CD4-positive, alpha-beta T cell treated with Interleukin-6 for 4 hours (primary cell): ENCODE data around the gene C9orf50.

ENCODE experiments used
- DNase-seq: peaks from one replicate; pipeline ENCODE4 v3.0.0-alpha.2; 2020; ENCODE audit warnings: mixed read lengths

The C9orf50 gene

DNA sequence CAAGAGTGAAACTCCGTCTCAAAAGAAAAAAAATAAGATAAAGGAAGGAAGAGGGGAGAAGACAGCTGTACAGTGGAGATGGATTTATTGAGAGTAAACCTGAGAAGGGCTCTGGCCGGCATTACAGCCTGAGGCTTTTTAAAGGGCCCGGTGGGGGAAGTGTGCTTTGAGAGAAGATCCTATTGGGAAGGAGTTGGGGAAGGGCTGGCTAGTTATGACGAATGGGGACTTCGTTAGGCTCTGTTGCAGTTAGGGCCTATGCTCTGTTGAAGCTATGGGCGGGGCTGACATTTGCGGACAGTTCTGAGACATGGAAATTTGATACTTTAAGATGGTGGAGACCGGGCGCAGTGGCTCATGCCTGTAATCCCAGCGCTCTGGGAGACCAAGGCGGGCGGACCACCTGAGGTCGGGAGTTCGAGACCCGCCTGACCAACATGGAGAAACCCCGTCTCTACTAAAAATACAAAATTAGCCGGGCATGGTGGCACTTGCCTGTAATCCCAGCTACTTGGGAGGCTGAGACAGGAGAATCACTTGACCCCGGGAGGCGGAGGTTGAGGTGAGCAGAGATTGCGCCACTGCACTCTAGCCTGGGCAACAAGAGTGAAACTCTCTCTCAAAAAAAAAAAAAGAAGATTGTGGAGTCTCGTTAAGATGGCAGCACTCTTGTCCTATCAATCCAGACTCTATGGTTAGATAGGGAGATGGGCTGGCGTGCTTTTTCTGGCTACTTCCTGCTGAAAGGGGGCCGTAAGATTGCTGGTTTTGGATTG lies 33.2 kb downstream of the C9orf50 start:
- no peak for DNase-seq

DNA sequence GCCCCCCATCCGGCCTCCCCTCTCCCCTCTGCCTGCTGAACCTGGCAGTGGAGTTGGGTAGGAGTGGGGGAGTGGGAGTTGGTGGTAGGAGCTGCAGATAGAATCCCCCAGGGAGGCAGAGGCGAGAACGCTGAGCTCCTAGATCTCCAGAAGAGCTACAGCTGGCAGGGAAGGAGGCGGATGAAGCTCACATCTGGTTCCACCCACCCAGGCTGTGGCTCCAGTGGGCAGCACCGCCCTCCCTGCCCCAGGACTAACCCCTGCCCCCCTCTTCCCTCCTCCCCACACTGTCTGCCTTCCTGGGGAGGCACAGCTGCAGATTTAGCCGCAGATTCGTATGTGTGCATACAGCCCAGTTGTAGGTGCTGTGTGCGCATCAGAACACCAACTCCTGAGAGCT lies 34.2 kb downstream of the C9orf50 start:
- DNase-seq = peak; percentile 55

- DNase-seq = peak; percentile 33
Measured at GRCh38 chr9:129586245-129586644, 34.7 kb downstream of the C9orf50 start.

- no peak for DNase-seq
Measured at GRCh38 chr9:129585352-129585751, 35.5 kb downstream of the C9orf50 start.

- DNase-seq = peak; percentile 72
Measured at GRCh38 chr9:129584136-129584535, 36.8 kb downstream of the C9orf50 start.

DNA sequence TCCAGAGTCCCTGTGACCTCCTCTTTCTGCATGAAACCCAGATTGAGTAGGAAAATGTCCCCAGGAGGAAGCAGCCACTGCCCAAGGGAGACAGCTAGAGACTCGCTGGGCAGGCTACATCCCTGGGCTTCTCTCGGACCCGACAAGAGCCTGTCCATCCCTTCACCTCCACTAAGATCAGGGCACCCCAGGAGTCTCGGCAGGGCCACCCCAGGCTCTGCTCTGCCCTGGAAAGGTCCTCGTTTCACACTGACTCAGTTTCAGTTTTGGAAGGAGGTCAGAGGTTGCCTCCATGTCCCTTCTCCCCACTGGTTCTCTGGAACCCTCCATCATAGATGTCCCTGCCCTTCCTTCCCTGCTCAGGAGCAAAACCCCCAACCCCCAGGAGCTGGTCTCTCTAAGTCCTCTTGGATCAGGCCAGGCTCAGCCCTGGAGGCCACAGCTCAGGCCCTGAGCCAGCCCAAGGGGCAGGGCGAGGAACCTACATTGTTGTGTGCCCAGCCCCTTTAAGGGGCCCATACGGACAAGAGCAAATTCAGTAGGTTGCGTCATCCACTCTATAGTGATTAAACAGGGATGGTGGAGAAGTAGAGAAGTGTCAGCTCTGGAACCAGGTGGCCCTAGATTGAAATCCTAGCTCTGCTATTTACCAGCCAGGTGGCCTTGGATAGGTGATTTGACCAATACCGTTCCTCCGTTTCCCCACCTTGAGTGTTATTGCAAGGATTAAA lies 37.4 kb downstream of the C9orf50 start:
- no peak for DNase-seq

DNA sequence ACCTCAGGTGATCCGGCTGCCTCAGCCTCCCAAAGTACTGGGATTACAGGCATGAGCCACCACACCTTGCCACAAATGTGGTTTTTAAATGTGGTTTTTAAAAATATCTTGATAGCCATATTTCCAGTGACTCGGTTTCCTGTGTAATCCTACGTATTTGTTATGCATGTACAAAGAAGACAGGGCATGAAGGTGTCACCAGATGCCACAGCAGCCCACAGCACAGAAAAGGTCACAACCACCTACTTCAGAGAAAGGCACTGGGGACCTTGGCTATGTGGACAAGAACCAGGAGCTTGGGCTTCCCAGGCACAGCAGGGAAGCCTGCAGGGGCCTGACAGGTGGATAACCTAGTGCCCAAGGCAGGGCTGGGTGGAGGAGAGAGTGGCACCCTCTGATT lies 38.0 kb downstream of the C9orf50 start:
- no peak for DNase-seq

DNA sequence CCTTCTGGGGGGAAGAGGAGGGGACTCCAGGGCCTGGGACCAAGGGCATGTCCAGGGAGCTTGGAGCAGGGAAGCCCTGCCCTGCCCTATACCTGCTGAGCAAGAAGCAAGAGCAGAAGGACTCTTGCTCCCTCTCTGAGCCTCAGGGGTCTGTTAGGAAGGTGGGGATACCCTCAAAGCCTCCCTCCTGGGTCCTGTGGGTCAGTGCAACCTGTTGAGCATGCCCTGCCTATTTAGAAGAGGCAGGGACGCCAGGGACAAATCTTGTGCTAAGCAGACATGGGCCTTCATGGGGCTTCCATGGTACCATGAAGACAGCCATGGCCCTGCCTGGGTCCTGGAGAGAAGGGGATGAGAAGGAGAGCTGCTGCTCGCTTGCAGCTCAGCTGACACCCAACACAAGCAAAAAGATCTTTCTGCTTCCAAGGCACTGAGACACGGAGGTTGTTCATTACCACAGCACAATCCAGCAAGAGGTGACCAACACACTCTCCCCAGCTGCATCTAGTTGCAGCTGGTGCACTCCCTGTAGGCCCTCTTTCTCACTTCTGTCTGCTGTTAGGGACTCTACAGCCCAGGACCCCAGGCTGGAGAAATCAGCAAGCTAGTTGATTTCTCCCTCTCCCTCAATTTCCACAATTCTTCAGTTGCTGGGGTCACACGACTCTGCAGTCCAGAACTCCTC lies 39.3 kb downstream of the C9orf50 start:
- DNase-seq = no peak

DNA sequence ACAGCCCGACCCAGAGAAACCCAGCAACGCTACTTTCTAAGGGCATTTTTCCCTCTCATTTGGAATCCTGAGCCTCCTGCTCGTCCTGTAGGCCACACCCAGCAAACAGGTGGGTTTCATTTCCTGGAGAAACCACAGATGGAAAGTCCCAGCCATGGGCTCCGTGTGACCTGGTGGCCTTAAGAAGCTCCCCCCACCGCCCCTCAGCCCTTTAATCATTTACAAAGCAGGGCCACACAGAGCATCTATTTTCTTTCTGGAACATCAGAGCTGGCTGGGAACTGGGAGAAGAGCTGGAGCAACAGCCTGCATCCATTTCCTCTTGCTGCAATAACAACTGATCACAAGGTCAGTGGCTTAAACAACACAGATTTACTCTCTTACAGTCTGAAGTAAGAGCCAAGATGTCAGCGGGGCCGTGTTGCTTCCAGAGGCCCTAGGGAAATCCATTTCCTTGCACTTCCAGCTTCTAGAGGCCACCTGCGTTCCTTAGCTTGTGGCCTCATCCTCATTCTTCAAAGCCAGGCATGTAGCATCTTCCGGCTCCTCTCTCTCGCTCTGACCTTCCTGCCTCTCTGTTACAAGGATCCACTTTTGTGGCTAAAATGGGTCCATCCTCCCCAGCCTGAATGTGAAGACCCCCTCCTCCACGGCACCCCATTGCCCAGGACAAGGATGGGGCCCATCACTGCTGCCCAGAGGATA lies 40.5 kb downstream of the C9orf50 start:
- no peak for DNase-seq

GRCh38 chr9:129579294-129579693 lies 41.6 kb downstream of the C9orf50 start:
- DNase-seq = no peak

DNA sequence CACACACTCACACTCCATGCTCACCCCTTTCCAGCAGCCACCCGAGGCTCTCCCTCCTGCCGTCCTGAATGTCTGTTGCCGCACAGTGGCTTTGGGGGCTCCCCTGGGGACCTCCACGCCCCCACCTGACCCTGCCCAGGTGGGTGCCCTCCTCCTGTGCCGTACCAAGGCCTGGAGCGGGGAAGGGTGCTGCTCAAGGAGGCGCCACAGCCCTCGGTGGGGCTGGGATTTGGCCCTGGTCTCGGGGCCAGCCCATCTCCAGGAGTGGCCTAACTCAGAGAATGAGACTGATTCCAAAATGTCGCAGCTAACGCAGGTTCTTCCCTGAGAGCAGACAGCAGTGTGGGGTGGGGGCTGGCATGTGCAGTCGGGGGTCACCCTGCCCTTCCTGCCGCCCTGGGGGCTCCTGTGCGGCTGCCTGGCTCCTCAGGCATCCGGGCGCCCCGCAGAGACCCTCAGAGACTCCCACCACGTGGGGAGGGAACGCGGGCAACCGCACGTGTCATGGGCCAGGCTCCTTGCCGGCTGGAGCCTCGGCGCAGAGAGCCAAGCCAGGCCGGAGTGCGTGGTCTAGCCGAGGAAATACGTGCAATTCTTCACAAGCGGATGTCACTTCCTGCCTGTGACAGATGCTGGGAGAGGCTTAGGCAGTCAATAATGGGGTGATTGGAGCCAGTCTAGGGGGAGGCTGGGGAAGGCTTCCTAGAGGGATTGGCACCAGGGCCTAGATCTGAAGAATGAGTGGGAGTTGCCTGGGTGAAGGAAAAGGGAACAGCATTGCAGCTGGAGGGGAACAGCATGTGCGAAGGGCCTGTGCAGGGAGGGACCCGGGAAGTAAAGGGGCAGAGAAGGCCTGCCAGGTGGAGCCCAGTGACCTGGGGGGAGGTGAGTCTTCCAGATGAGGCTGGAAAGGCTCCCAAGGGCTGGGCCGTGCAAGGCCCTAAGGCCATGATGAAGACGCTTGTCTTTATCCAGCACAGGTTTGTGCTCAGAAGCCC lies 44.1 kb downstream of the C9orf50 start:
- no peak for DNase-seq

GRCh38 chr9:129575818-129576217 lies 45.1 kb downstream of the C9orf50 start:
- no peak for DNase-seq

DNA sequence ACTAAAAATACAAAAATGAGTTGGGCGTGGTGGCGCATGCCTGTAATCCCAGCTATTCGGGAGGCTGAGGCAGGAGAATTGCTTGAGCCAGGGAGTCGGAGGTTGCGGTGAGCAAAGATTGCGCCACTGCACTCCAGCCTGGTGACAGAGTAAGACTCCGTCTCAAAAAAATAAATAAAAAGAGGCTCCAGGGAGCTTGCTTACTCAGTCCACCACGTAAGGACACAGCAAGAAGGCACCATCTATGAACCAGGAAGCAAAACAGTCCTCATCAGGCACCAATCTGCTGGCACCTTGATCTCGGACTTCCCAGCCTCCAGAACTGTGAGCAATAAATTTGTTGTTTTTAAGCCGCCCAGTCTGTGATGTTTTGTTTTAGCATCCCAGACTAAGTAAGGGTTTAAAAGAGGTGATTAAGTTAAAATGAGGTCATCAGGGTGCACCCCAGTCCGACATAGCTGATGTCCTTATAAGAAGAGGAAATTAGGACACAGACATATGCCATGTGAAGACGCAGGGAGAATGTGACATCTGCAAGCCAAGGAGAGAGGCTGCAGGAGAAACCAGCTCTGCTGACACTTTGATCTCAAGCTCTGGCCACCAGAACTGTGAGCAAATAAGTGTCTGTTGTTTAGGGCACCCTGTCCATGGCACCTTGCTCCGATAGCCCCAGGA lies 45.9 kb downstream of the C9orf50 start:
- no peak for DNase-seq

DNA sequence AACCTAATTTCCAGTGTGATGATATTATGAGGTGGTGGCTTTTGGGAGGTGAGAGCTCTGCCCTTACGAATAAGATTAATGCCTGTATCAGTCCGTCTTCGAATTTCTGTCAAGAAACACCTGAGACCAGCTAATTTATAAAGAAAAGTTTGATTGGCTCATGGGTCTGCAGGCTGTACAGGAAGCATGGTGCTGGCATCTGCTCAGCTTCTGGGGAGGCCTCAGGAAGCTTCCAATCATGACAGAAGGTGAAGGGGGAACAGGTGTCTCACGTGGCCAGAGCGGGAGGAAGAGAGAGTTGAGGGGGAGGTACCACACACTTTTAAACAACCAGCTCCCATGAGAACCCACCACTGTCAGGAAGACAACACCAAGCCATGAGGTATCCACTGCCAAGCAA lies 46.9 kb downstream of the C9orf50 start:
- DNase-seq = no peak

- no peak for DNase-seq
Measured at GRCh38 chr9:129572517-129572916, 48.4 kb downstream of the C9orf50 start.

DNA sequence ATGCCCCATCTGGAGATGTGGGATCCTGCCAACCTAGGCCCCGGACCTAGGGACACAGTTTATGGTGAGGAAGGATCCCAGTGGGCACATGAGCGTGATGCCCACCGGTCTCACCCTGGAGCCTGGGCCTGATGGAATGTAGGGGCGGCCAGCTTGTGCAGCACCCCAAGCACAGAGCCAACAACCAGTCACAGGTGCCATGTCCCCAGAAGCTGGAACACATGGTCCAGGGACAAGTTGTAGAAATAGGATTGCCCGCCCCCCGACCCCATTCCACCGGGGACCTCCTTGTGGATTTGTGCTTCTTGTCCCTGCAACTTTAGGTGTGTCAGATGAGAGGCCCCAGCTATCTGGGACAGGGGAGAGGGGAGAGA lies 48.9 kb downstream of the C9orf50 start:
- DNase-seq = no peak

GRCh38 chr9:129571298-129572051 lies 49.4 kb downstream of the C9orf50 start:
- no peak for DNase-seq

DNA sequence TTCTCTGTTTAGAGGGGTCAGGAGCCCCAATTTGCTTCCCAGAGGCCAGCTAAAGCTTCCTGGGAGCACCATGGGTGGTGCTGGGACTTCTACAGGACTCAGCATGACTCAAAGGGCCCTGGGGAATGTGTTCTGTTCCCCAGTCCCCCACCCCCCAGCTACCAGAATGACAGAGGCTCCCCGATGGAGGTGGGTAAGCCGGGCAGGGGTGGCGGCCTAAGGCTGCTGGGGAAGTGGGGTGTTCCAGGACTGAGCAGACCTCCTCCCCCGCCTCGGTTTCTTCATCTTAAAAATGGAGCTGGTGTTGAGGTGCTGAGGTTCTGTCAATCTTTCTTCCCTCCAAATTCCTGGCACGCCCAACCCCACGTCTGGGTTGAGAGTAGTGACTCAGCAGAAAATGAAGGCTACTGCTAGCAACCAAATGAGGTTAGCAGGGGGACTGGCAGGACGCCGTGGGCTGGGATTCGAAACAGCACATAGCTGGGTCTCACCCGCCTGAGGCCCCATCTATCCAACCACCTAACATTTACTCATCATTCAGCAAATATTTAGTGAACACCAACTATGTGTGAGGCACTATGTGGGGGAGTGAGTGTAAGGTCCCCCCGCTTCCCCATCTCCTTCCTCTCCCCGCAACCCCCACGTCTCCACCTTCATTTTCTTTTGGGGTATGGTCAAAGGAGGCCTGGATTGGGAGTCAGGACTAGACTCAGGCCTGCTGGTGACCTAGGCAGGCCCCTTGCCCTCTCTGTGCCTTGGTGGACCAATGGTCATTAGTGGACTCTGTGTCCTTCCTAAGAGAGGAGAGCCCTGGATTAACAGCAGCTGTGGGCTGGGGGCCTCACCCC lies 50.2 kb downstream of the C9orf50 start:
- no peak for DNase-seq
